AG04449 (cell line): ENCODE results near the gene ANKS1B.
"Not testable (repeated sequence)": the region's sequence is repeated elsewhere in the genome, so short reads cannot be mapped to it uniquely, and the experiment has no call there.

Source experiments
- CTCF ChIA-PET: fragments of 350-600 bp; formaldehyde crosslinking; extraction: SDS; loops from one replicate; lab custom pipeline; 2021; ENCODE audit warnings: antibody characterized with exemption; lab: Yijun Ruan, JAX
- POLR2A ChIA-PET: fragments of 400-600, 350-600 bp; formaldehyde crosslinking; extraction: SDS; loops from one replicate; lab custom pipeline; 2020; ENCODE audit warnings: antibody characterized with exemption, inconsistent platforms; lab: Yijun Ruan, JAX
- DNase-seq: peaks from one replicate; pipeline ENCODE4 v3.0.0-alpha.2; 2010; ENCODE audit warnings: low read depth, low spot score
- H3K4me3 ChIP-seq: 2 replicates; pipeline ENCODE4 v1.5.1; 2011; ENCODE audit warnings: low read depth, mild to moderate bottlenecking, control low read depth, low read length
- CTCF ChIP-seq: IDR thresholded peaks from one replicate; pipeline ENCODE4 v1.5.1; 2011; ENCODE audit warnings: mild to moderate bottlenecking, moderate library complexity, low read length, control low read depth, inconsistent platforms; ENCODE audit not compliant: insufficient read depth; ENCODE audit errors: missing control alignments

Gene ANKS1B

GRCh38 chr12:99260456-99260996 lies 724.2 kb downstream of the ANKS1B start:
- ChIA-PET POLR2A (no interaction called here), CTCF (no interaction called here)
- TF ChIP-seq CTCF: no peak
- no peak for DNase-seq
- H3K4me3 ChIP-seq: no peak overlapping the region

DNA sequence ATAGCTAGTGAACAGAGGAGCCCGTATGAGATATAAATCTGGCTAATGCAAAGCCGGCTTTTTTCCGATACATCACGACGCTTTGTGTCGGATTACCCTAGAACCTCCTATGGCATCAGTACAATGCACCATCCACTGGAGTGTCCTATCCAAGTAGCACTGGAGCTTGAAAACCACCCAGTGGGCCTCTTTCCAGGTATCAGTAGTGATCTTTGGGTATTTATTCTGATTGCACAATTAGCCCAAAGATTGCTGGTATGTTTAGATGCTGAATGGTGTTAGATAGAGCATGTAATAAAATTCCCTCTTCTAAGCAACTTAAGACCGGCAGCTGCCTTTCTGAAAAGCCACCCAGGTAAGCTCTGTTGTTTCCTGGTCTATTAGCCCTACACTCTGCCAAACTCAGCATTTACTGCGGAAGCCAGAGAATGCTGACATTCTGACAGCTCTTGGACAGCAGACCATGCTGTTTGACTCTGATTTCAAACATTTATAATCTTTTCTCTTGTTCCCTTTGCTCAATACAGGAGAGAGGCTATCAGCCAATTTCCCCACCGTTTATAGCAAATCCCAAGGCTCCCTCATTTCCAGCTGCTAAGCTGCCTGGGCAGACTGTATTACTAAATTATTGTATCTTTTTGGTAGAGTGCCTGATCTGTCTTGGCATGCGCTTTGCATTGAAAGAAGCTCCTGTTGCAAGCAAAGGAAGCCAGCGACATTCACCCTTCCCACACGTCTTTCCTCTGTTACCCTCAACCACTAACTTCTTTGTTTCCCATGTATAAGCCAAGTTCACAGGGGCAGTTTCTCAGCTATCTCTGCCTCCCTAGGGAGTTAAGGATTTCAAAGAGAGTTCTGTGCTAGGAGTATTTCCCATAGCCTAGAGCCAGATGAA lies 725.4 kb downstream of the ANKS1B start:
- ChIA-PET POLR2A (no interaction called here), CTCF (no interaction called here)
- DNase-seq: no peak
- H3K4me3 ChIP-seq: no peak overlapping the region
- TF ChIP-seq CTCF: no peak

DNA sequence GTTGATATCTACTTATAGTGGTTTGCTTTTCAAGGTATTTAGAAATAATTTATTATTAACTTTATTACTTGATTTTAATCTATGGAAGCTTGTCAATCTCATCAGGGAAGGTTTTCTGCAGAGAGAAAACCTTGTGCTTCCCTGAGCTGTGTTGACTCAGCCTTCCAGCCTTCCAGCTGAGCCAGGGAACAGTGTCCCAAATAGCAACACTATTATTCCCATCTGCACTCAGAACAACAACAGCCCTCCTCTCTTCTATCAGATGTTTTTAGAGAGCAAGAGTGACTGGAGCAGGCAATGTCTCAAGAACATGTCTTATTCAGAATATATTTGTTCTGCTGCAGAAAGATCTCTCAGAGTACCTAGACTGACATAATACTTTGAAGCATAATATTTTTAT lies 727.1 kb downstream of the ANKS1B start:
- H3K4me3 ChIP-seq: no peak overlapping the region
- DNase-seq: no peak
- ChIA-PET POLR2A (no interaction called here), CTCF (no interaction called here)
- no peak for TF ChIP-seq CTCF

DNA sequence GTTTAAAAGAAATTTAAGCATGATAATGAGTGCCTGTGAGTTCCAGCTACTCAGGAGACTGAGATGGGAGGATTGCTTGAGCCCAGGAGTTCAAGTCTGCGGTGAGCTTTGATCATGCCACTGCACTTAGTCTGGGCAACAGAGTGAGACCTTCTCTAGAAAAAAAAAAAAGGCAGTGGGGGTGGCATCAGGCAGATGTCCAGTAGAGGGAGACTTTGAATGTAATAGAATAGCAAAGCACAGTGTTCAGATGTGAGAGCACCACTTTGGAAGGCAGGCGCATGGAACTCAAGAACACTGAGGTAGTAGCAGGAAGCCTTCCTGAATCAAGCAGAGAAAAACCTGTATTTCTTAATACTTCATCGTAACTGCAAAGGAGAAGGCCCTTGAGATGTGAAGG lies 731.7 kb downstream of the ANKS1B start:
- no peak for TF ChIP-seq CTCF
- POLR2A ChIA-PET: no interaction called here
- CTCF ChIA-PET: no interaction called here
- no peak for DNase-seq
- H3K4me3 ChIP-seq: no peak overlapping the region

GRCh38 chr12:99250091-99250490 lies 734.6 kb downstream of the ANKS1B start:
- DNase-seq: no peak
- TF ChIP-seq CTCF: no peak
- ChIA-PET POLR2A (no interaction called here), CTCF (no interaction called here)
- H3K4me3 ChIP-seq: no peak overlapping the region

- no peak for DNase-seq
- no peak for TF ChIP-seq CTCF
- no peak overlapping the region for H3K4me3 ChIP-seq
- POLR2A ChIA-PET: no interaction called here
- CTCF ChIA-PET: no interaction called here
Observed at GRCh38 chr12:99249543-99249942, 735.2 kb downstream of the ANKS1B start.

DNA sequence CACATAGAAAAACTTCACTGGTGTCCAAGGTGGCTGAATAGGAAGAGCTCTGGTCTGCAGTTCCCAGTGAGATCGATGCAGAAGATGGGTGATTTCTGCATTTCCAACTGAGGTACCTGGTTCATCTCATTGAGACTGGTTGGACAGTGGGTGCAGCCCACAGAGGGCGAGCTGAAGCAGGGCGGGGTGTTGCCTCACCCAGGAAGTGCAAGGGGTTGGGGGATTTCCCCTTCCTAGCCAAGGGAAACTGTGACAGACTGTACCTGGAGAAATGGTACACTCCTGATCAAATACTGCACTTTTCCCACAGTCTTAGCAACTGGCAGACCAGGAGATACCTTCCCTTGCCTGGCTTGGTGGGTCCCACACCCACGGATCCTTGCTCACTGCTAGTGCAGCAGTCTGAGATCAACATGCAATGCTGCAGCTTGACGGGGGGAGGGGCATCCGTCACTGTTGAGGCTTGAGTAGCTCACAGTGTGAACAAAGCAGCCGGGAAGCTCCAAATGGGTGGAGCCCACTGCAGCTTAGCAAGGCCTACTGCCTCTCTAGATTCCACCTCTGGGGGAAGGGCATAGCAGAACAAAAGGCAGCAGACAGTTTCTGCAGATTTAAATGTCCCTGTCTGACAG lies 746.7 kb downstream of the ANKS1B start:
- POLR2A ChIA-PET, H3K4me3 ChIP-seq, CTCF ChIA-PET, DNase-seq: not testable (repeated sequence)
